Renal pelvis (tissue), 4 donors: ENCODE measurements around the gene TBCB. TPM values are rescaled to one million over a fixed set of nuclear protein-coding genes. Genes with fewer than 3 reads are reported as not detected.
"Not testable (repeated sequence)": the region's sequence is repeated elsewhere in the genome, so short reads cannot be mapped to it uniquely, and the experiment has no call there.

Source experiments
- DNase-seq: peaks from one replicate; pipeline ENCODE4 v3.0.0-alpha.2; 2013
- polyA plus RNA-seq, 3 donors: library from polyadenylated mRNA; unstranded; fragments of 120-200 nt; gene quantifications; one replicate each; pipeline ENCODE4 v1.2.1, GENCODE V29; 2013; ENCODE audit not compliant: insufficient read length in 3 of 3

Gene TBCB
- polyA plus RNA-seq, 3 donors = 110 to 149 (median 133) TPM

GRCh38 chr19:36120984-36121358, 5.7 kb downstream of the TBCB start:
- DNase-seq = no peak

GRCh38 chr19:36121486-36122124, 6.3 kb downstream of the TBCB start:
- no peak for DNase-seq

GRCh38 chr19:36125557-36125956, 10.3 kb downstream of the TBCB start:
- no peak for DNase-seq

- no peak for DNase-seq
Observed at GRCh38 chr19:36128392-36128736, 13.1 kb downstream of the TBCB start.

GRCh38 chr19:36131221-36131620, 16.0 kb downstream of the TBCB start:
- not testable (repeated sequence) for DNase-seq

- not testable (repeated sequence) for DNase-seq
Observed at GRCh38 chr19:36134867-36135266, 19.6 kb downstream of the TBCB start.

- no peak for DNase-seq
Observed at GRCh38 chr19:36136964-36137686, 21.9 kb downstream of the TBCB start.

- no peak for DNase-seq
Observed at GRCh38 chr19:36139120-36139472, 23.8 kb downstream of the TBCB start.

GRCh38 chr19:36139473-36140303, 24.4 kb downstream of the TBCB start, which contains the start of gene CAPNS1:
TSS of gene CAPNS1 (plus strand) at chr19:36140066. CDS start at chr19:36141012, 946 bp downstream.
- DNase-seq = peak; percentile 98

GRCh38 chr19:36140304-36141038, 25.2 kb downstream of the TBCB start:
- peak; percentile 51 for DNase-seq

- peak; percentile 74 for DNase-seq
Observed at GRCh38 chr19:36141039-36141927, 26.0 kb downstream of the TBCB start.

GRCh38 chr19:36142046-36142445, 26.8 kb downstream of the TBCB start:
- no peak for DNase-seq

- DNase-seq = no peak
Observed at GRCh38 chr19:36142496-36142895, 27.2 kb downstream of the TBCB start.

- DNase-seq = no peak
Observed at GRCh38 chr19:36144624-36145023, 29.4 kb downstream of the TBCB start.

GRCh38 chr19:36149673-36150406, 34.6 kb downstream of the TBCB start:
- DNase-seq = no peak

GRCh38 chr19:36150586-36150985, 35.3 kb downstream of the TBCB start:
- no peak for DNase-seq

- peak; percentile 66 for DNase-seq
Observed at GRCh38 chr19:36151144-36152018, 36.1 kb downstream of the TBCB start.

- no peak for DNase-seq
Observed at GRCh38 chr19:36152019-36152351, 36.7 kb downstream of the TBCB start.

- peak; percentile 49 for DNase-seq
Observed at GRCh38 chr19:36152352-36153091, 37.3 kb downstream of the TBCB start, which contains the start of gene COX7A1. TSS of gene COX7A1 (minus strand) at chr19:36152447. CDS start at chr19:36152407, 40 bp downstream.
